Measurements from ENCODE around the gene ANKFN1.
"Not testable (repeated sequence)": the region's sequence is repeated elsewhere in the genome, so short reads cannot be mapped to it uniquely, and the experiment has no call there.

Gene ANKFN1

DNA sequence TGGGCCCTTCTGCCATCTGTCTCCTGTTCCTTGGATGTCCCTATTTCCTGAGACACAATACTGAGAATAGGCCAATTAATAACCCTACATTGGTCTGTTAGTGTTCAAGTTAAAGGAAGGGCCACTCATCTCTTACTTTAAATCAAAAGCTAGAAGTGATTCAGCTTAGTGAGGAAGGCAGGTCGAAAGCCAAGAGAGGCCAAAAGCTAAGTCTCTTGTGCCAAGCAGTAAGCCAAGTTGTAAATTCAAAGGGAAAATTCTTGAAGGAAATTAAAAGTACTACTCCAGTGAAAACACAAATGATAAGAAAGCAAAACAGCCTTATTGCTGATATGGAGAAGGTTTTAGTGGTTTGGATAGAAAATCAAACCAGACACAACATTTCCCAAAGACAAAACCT, 28.8 kb downstream of the ANKFN1 start:
- DNase-seq, result no peak

DNA sequence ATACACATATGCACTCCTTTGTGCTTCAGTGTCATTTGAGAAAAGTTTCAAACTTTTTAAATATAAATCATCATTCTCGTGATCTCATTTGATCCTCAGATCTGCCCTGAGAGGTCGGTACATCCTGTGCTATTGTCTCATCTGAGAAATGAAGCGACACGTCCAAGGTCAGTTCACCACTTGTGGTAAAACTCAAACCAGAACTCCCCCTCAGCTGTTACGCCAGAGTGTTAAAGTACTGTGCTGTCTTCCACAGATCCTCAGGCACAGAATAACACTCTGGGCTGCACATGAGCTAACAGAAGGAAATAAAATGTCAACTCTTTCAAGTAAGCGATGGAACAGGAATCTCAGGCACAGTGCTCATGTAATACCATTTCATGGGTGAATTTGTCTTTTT, 31.4 kb downstream of the ANKFN1 start:
- DNase-seq, result peak; percentile 4

DNA sequence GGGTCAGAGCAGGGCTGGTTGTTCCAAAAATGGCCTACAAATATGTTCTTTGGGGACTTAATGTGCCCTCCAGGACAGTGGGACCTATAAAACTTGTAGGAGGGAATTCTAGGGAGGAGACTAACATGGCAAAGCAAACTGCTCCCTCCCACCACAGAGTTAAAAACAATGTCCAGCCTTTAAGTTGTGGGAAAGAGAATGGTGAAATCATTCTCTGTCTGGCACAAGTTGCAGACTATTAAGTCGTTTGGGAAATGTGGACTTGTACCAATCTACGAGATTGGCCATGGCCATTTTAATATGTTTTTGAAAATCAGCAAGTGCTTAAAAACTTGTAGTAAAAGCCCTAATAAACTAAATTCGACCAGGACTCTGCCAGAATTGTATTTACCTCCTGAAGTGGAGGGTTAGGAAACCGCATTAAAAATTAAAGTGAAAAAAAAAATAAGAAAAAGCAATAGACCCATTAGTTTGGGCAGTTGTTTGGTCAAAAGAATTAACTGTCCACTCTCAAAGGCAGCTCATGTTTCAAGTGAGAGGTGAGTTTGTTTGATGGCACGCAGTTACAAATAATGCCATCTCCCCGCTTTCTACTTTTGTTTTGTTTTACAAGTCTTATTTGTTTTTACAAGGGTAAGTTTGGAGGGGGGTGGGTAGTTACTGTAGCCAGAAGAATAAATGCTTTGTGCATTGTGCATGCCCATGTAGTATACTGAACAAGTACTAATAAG, 32.4 kb downstream of the ANKFN1 start:
- DNase-seq, result no peak

DNA sequence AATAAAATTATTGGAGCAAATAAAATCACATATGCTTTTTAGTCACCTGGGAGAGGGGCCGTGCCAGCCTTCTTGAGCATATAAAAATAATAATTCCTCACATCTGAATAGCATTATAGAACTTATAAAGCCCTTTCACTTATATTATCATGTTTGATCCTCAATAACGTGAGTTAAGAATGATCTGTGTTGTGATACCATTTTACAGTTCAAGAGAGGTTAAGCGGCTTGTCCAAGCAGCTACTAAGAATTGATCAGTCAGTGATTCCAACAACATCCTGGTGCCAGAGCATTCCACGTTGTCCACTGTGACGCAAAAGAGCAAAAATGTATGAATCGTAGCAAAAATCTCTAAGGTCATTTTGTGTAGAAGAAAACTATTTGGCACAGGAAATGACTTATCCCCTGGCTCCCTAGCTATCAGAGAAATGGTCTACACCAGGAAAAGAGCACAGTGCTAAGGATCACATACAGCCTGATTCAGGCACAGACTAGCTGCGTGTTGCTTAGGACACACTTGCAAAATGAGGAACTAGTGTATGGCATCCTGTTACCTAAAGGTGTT, 33.0 kb downstream of the ANKFN1 start:
- DNase-seq, result peak; percentile 10

DNA sequence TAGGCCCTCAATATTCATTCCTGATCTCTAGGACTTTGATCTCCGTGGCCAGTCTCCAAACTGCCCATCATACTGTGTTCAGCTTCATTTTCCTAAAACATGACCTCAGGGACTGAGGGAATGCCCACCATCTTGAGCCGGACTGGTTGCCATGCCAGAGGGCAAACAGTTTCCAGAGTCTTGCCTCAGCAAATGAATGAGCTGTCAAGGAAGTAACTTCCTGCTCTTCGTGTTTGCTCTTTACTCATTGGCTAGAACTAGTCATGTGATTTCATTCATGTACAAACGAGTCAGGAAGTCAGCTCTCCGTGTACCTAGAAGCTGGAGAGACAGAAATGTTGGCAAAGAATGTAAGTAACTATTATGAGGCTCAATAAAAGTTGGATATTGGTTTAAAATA, 50.2 kb downstream of the ANKFN1 start:
- no peak for DNase-seq

DNA sequence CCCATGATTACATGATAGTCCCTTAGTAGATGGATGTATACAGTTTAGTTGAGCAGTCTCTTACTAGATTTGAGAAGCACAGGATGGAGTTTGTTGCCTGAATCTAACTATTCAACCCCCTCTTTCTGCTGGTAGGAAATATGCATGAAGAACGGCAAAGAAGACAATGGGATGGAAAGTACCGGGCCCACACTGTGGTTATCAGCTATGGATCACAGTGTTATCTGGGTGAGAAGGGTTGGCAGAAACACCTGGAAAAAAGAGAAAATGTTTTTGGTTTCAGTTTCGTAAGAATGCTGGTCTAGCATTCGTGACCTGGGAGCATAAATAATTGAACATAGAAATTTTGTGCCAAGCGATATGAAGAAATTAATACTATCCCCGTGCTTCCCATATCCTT, 53.1 kb downstream of the ANKFN1 start:
- DNase-seq, result no peak

DNA sequence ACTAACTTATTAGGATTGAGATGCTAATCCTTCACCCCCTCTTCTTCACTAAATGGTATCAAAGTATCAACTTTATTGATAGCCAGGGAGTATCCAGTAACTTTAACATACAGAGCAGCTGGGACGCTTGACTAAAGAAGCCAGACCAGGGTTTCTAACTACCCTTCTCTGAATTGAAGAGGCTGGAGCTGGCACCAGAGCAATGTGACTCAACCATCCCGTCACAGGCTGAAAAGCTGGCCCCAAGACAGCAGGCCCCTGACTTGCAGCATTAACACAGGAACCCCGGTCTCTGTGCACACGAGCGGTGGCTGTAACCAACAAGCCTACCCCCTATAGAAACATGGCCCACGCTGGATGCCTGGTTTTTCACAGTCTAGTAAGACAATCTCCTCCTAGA, 59.8 kb downstream of the ANKFN1 start:
- DNase-seq, result no peak

DNA sequence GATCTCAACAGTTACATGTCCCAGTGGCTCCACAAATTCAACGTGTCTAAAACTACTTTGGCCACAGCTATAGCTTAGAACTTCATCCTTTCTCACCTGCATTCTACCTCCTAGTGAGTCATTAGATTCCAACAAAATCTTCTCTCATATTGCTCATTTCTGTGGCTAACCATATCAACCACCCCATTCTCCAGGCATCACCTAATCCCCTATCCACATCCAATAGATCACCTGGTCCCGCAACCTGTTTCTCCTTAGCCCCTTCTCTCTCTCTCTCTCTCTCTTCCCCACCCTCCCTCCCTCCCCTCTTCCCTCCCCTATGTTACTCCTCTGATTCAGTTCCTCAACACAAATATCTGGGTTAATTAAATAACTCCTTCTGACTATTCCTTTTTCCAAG, 64.6 kb downstream of the ANKFN1 start:
- DNase-seq, result no peak

DNA sequence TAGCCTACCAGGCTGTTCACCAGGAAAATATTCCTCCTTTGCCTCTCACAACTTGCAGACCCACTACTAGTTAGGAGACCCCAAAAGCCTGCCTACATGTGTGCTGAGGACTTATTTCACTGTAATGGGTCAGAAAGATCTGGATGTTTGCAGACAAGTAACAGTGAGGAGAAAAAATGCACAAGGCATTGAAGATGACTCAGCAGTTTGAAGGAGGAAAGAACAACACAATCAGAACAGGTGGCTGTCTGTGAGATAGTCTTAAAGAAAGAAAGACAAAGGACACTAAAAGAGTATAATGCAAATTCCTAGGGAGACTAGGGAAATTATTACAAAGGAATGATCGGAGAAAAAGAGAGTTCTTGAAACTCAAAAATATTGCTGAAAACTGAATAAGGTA, 69.0 kb downstream of the ANKFN1 start:
- DNase-seq, result no peak

DNA sequence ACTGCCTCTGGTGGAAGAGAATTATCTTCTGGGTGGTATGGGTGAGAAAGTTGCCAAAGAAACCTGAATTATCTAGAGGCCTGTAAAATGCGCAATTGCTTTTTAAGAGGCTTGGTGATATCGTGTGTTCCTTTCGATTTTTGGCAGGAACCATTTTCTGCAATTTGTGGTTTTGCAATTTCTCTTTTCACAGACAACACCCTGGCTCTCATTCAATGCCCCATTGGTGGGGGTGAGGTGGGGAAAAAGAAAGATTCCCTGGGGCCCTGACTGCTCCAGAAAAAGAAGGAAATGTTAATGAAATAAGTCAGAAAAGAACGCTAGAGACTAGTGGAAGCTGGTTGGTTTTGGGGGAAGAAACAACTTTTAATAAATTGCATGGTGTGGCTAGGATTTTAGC, 77.4 kb downstream of the ANKFN1 start:
- DNase-seq, result no peak

DNA sequence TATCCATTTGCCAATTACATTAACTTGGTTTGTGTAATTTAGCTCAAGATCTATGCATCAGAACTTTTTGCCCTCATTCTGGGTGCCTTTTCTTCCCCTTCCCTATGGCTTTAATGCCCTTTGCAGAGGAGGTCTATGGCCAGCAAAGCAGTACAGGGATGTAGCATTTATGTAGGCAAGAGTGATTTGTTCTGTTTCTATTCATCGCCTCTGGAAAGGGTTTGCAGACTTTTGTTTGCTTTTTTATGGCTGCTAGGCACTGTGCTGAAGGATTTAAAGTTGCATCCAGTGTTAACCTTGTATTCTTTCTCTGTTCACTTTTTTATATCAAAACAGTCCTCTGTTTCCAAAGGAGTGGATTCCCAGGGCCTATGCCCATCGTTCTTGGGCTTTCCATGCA, 78.0 kb downstream of the ANKFN1 start:
- DNase-seq, result no peak

DNA sequence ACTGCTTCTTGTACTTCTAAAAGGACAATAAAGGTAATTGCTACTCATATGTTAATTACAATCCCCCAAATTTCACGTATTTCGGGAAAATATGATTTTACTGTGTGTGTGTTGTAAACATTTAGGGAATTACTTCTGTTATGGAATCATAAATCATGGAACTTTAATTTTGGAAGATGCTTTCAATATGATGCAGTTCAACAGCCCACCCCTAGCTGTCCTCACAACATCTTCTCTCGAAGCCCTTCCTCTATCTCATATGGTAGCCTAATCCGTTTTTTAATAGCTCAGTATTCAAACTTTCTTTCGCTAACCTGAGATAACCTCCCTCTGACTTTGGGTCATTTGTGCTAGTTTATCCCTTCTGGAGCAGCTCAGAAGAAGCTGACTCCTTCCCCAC, 78.4 kb downstream of the ANKFN1 start:
- DNase-seq, result no peak

DNA sequence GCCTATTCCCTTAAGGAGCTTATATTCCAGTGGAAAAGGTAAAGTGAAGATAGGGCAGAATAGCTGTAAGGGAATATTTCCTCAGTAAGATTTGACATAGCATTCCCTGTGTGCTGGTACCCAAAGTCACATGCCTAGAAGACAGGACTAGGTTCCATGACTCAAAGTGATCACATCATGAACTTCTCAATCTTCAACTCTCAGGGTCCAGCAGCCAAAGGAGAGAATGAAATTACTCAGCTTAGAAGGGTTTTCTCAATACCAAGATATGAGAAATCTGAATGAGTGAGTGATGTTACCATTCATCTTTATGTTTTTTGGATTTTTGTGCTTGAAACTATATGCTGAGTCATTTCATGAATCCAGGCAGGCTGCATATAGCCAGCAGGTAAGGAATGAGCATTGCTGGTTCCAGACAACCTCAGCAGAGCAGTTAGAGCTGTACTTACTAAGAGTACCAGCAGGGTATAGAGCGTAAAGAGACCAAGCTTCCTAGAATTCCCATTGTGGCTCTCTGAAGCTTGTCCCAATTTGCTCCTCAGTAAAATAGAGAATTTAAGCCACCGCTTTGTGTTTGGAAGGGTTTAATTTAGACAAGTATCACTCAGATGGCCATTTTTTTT, 91.1 kb downstream of the ANKFN1 start:
- DNase-seq, result no peak

DNA sequence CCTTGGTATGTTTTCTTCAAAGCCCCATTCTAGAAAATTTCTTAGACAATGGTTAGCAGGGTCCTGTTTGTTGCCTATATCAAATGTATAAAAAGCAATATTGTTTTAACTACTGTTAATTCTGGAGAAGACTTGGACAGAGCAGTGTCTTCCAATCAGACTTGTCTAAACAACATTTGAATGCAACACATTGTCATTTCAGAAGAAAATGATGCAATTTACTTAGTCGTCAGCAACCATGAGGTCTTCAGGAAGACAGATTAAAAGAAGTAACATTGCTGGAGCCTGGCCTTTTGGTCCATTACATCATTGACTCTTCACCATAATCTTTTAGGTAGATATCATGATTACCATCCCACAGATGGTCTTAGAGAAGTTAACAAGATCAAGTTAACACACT, 94.5 kb downstream of the ANKFN1 start:
- DNase-seq, result no peak

DNA sequence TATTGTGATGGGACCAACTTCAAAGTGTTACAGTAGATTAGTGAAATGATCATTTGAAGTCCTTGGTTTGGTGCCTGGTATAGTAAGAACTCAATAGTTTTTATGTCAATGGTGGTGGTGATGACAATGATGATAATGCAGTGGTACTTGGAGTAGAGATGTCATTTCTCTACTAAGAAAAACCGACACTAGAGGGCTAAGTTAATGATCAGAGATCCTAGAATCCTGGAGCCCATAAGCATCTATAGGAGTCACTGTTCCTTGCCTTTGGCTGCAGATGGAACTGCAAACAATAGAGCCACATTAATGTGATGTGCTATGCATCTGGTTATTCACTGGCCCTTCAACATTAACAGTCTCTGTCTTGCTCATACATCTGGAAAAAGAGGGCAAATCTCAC, 103.8 kb downstream of the ANKFN1 start:
- no peak for DNase-seq

DNA sequence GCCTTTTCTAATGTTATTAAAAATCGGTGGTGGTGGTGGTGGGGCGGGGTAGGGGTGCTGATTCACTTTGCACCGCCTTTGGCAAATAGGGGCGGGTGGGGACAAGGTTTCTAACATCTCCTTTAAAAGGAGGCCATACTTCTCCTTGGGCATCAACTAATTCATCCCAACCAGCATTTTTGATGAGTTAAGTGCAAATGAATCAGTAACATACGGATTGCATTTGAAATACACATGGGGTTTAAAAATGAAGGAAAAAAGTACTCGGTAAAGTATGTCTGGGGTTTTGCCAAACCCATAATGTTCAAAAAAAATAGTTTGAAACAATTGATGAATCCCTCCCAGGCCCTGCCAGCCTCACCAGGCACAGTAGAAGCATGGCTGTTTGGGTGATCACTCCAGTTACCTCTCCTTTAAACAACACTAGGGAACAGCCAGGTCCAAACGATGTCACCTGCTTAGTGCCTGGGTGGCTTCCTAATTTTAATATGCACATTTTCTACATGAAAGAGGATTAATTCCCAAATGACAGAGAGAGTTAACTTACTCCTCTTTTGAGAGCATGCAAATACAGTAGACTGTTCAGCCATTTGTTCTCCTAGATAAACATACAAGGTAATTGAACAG, 107.2 kb downstream of the ANKFN1 start:
- no peak for DNase-seq

DNA sequence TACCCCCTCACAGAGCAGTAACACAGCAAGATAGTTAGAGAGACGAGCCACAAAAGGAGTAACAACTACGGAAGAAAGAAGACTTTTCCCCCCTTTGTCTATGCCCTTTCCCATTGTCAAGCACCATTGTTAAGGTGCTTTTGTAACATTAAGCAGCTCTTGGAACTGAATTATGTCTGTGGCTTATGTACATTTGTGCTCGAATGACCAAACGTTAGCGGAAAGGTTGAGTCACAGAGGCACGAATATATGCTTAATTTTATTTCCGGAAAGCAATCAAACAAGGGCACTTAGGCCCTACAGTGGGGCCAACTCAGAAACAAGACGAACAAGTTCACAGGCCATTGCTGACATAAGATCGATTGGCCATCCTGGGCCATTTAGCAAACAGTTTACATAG, 109.5 kb downstream of the ANKFN1 start:
- DNase-seq, result no peak

DNA sequence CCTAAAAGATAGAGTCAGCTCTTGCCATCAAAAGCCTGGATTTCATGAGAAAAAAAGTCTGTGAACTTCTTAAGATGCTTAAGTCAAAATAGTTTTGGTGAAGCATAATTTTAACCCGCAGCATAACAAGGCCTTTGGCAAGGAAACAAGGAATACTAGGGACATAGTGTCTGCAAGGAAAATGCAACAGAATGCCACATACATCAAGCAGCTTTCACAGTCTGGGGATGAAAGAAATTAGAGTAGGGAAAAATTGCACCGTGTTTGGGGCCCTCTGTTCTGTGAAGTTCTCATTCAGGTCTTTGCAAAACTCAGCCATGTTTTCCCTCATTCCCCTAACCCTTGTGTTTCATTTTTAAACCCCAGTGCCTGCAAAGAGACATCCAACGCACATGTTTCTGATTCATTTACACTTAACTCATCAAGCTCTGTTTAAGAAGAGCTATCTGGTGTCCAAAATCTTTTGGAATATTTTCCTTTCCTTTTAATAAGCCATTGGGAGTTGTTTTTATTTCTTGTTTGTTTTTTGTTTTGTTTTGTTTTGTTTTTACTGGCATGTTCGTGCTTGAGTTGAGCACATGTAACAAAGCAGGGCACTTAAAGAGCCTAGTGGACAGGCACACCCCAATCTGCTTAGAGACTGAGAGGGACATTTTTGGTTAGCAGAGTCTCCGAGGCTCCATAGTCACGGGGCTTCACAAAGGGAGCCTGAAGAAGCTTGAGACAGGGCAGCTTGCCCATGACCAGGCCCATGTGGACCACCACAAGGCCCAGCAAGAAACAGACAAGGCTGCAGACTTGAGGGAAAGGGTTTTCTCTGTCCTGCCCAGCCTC, 116.5 kb downstream of the ANKFN1 start:
- no peak for DNase-seq

DNA sequence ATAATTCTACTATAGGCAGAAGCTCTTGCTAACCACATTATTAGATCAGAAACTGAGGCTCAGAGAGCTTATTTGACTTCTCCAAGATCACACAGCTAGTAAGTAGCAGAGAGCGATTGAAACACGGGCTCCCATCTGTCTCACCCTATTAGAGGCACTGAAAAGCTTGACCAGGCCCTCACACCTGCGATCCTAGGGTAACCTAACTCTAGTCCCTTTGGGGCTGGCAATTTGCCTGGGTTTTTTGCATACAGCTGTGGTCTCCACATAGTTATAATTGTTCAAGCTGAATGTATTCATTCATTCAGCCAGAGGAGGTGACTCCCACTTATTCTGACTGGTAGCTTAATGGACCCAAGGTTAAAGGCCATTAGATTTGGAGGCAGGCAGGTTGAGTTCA, 121.2 kb downstream of the ANKFN1 start:
- DNase-seq, result no peak

DNA sequence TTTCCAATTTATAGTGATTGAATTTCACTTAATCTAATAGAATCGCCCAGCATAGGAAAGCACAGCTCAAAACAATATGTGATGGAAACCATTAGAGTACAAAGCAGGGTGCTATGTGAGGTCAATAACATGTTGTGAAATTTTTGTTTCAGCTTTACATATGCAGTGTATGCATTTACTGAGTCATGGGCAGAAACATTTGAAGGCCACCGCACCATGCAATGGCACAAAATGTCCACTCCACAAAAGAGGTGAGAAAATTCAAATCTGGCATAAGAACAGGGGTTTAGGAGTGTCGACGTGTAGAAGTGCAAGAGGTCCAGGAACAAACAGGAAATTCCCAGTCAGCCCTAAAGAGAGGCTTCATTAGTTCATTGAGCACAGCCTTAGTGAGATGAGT, 131.2 kb downstream of the ANKFN1 start:
- no peak for DNase-seq

DNA sequence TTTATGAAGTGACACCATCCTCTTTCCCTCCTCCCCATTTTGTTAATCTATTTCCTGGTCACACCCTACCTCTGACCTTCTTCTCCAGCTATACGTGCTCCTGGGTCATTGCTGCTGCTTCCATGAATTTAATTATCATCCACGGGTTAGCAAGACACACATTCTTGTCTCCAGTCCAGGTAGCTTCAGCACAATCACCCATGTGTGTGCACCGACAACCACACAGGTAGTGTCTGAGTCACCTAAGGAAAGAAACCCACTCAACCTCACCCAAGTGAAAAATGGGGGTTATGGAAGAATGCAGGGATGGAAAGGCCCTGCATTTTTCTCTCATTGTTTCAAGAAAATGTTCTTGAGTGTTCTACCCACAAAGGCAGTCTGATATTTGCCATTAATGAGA, 135.5 kb downstream of the ANKFN1 start:
- not testable (repeated sequence) for DNase-seq

DNA sequence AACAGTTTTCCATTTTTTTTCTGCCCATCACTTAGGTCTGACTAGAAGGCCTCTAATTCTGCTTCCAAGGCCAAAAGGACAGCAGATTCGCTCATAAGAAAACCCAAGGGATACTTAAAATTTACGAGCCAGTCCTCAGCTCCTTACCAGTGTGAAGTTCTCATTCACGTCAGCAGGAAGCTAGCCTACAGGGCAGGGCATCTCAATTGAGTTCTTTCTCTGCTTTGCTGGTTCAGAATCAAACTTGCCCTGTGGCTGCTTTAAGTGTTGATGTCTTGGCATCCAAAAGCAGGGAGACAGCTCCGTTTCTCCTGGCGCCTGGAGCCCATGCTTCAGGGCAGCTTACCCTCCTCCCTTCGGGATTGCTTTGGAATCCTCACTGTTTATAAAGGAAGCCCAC, 136.0 kb downstream of the ANKFN1 start:
- no peak for DNase-seq

DNA sequence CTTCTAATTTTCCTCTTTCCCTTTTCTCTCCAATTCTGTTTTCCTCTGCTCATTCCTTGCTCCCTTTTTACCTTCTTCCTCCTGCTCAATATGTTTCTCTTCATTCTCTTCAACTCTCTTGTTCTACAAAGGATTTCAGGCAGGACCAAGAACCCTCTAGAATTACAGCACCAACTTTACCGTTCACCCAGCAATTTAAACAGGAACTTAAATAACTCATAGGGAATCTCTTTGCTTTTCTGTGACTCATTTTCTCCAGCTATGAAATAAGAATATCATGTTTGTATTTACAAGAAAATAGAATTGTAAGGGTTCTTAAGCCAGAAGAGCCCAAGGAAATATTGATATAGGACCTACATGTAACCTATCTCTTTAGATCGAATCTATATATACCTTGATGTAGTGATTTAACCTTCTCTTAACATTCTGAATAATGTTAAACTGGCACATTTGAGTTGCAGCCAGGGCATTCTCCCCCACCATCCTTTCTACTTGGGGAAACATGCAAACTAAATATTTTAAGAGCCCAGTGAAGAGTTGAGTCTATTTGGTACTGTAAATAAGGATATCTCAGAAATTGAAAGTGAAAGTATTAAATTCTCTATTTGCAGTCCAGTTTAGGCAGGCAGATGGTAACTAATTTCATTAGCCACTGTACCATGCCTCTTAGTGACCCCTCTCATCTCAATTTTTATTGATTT, 137.0 kb downstream of the ANKFN1 start:
- DNase-seq, result no peak

All from kidney glomerular epithelial cell (primary cell).